ENCODE results near the gene OR52K1.

OR52K1 gene

GRCh38 chr11:4465407-4465806 is 17.0 kb upstream of the OR52K1 start:
- no peak for TF ChIP-seq CTCF (IDR thresholded peaks at IDR 0.05; ENCODE audit: control insufficient read depth, insufficient read depth, low read depth, low read length, missing control alignments)
- H3K4me3 ChIP-seq (ENCODE audit: control insufficient read depth, low read depth, low read length) = no peak overlapping the region
- no peak for DNase-seq (ENCODE audit: low read depth)

DNA sequence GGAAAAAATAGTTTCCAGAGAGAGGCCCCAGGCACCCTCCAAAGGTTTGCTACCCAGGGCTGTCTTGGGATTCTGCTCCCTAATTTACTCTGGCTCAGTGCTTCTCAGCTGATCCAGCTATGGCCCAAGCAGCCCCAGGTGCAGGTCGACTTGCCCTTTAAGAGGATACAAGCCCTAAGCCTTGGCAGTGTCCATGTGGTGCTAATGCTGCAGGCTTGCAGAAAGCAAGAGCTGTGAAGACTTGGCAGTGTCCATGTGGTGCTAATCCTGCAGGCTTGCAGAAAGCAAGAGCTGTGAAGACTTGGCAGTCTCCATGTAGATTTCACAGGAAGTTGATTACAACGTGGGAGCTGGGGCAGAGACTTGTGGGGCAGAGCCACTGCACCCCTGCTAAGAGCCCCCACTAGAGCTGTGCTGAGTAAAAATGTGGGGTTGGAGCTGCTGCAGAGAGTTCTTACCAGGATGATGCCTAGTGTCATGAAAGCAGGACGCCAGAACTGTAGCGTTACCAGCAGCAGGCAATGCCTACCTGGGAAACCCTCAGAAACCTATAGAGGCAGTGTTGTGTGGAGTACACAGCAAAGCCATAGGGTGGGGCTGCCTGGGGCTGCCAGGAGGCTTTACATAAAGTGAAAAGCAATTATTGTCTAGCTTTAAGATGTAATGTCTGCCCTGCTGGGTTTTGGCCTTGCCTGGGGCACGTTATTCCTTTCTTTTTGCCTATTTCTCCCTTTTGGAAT is 16.1 kb upstream of the OR52K1 start:
- no peak for TF ChIP-seq CTCF (IDR thresholded peaks at IDR 0.05; ENCODE audit: control insufficient read depth, insufficient read depth, low read depth, low read length, missing control alignments)
- no peak for DNase-seq (ENCODE audit: low read depth)

DNA sequence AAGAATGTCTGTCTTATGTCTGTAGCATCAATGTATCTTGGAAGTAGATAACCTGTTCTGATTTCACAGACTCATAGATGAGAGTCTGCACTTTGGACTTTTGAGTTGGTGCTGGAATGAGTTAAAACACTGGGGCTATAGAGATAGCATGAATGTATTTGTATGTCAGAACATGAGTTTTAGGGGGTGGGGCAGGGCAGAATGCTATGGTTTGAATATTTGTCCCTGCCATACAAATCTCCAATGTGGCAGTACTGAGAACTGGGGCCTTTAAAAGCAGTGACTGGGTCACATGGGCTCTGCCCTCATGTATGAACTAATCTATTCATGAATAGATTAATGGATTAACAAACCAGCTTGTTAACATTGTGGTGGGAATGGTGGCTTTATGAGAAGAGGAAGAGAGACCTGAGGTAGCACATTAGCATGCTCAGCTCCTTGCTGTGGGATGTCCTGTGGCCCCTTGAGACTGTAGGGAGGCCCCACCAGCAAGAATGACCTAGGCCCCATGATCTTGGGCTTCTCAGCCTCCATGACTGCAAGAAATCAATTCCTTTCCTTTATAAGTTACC is 15.5 kb upstream of the OR52K1 start:
- no peak for DNase-seq (ENCODE audit: low read depth)
- H3K4me3 ChIP-seq (ENCODE audit: control insufficient read depth, low read depth, low read length) = no peak overlapping the region
- no peak for TF ChIP-seq CTCF (IDR thresholded peaks at IDR 0.05; ENCODE audit: control insufficient read depth, insufficient read depth, low read depth, low read length, missing control alignments)

More for the DNA sequence above, 16.1 kb upstream of the OR52K1 start:
- H3K4me3 ChIP-seq (ENCODE audit: control insufficient read depth, low read depth, low read length) = no peak overlapping the region

DNA sequence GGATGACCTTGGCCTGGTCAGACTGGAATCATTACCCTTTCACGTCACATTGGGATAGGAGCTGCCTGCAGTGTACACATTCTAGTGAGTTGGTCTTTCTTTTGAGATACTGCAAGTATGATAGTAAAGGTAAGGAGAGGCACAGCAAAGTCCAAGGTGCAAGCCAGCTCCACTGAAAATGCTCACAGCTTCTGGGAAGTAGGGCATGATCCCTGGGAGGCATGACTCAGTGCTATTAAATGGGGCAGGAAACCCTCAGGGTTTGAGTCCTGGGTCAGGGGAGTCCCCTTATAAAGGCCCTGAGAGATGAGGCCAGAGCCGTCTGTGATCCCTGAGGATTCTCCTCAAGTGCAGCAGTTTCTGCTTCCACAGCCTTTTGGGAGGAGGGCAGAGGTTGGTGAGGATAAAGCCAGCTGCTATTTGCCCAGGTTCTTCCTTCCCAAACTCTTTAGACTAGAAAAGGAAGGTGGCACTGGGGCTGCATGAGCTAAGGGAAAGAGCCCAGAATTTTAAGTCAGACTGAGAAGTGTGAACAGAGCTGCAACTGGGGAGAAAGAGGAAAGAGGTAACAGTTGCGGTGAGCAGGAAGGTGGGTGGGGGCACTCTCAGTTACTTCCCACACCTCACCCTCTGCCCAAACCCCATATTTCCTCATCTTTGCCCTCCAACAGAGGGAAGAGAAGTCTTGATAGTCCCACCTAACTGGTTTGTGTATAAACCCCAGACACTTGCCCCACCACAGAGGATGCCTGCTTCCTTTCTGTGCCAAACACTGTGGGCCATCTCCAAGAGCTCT is 14.4 kb upstream of the OR52K1 start:
- TF ChIP-seq CTCF (IDR thresholded peaks at IDR 0.05; ENCODE audit: control insufficient read depth, insufficient read depth, low read depth, low read length, missing control alignments) = no peak
- H3K4me3 ChIP-seq (ENCODE audit: control insufficient read depth, low read depth, low read length) = no peak overlapping the region
- no peak for DNase-seq (ENCODE audit: low read depth)

GRCh38 chr11:4479644-4480043 is 2.8 kb upstream of the OR52K1 start:
- DNase-seq (ENCODE audit: low read depth) = no peak
- no peak overlapping the region for H3K4me3 ChIP-seq (ENCODE audit: control insufficient read depth, low read depth, low read length)
- TF ChIP-seq CTCF (IDR thresholded peaks at IDR 0.05; ENCODE audit: control insufficient read depth, insufficient read depth, low read depth, low read length, missing control alignments) = no peak

DNA sequence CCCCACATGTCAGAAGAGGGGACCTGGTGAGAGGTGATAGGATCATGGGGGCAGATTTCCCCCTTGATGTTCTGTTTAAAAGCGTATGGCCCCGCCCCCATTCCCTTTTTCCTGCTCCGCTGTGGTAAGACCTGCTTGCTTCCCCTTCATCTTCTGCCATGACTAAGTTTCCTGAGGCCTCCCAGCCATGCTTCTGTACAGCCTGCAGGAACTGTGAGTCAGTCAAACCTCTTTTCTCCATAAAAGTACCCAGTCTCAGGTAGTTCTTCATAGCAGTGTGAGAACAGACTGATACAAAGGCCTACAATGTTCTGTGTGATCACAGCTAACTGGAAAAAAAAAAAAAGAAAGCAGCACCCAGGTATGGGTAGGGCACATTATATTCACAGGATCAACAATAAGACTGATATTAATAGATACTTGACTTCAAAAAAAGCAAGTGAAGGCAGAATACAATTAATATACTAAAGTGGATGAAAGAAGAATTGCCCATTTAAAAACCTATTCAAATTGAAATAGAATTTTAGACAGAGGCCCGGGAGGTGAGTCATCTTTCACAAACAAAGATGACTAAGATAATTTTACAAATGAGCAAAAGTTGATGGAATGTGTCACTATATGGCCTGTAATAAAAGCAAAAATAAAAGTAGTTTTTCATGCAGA is 1.7 kb upstream of the OR52K1 start:
- no peak for TF ChIP-seq CTCF (IDR thresholded peaks at IDR 0.05; ENCODE audit: control insufficient read depth, insufficient read depth, low read depth, low read length, missing control alignments)
- H3K4me3 ChIP-seq (ENCODE audit: control insufficient read depth, low read depth, low read length) = no peak overlapping the region
- DNase-seq (ENCODE audit: low read depth) = no peak
